M059J (cell line): ENCODE measurements around the gene BIRC5. TPM values are rescaled to one million over a fixed set of nuclear protein-coding genes. Genes with fewer than 3 reads are reported as not detected.

Experiments used
- DNase-seq: peaks from one replicate; pipeline ENCODE4 v3.0.0-alpha.2; 2012; ENCODE audit warnings: low read depth
- total RNA-seq: library from RNA; depleted of rRNA; stranded (reverse); fragments of >200 nt; shearing (Covaris generic); gene quantifications from 2 replicates; pipeline ENCODE4 v1.2.3, GENCODE V29; 2014

BIRC5 gene
- total RNA-seq, 1 experiment from 2014 or later = 148 TPM

GRCh38 chr17:78183916-78184315 is 30.1 kb upstream of the BIRC5 start:
- DNase-seq = no peak

- DNase-seq = no peak
These were observed 29.7 kb upstream of the BIRC5 start for GRCh38 chr17:78184351-78184750.

GRCh38 chr17:78184868-78185267 is 29.2 kb upstream of the BIRC5 start:
- DNase-seq = no peak

GRCh38 chr17:78185981-78186691 is 27.9 kb upstream of the BIRC5 start:
- DNase-seq = peak; percentile 50

- DNase-seq = peak; percentile 94
These were observed 27.1 kb upstream of the BIRC5 start, which contains the start of the genes AFMID and TK1 for GRCh38 chr17:78186692-78187595. TSS of gene AFMID (plus strand) at chr17:78187362. CDS start at chr17:78187371, 9 bp downstream. TSS of gene TK1 (minus strand) at chr17:78187052. CDS start at chr17:78186994, 58 bp downstream.

GRCh38 chr17:78196716-78197115 is 17.3 kb upstream of the BIRC5 start:
- DNase-seq = no peak

GRCh38 chr17:78197147-78197832 is 16.8 kb upstream of the BIRC5 start:
- DNase-seq = no peak

GRCh38 chr17:78200451-78200850 is 13.6 kb upstream of the BIRC5 start:
- DNase-seq = no peak

- DNase-seq = no peak
These were observed 11.4 kb upstream of the BIRC5 start for GRCh38 chr17:78202666-78203065.

- DNase-seq = no peak
These were observed 9.5 kb upstream of the BIRC5 start for GRCh38 chr17:78204387-78205123.

- no peak for DNase-seq
These were observed 8.8 kb upstream of the BIRC5 start for GRCh38 chr17:78205124-78205775.

GRCh38 chr17:78206298-78206697 is 7.8 kb upstream of the BIRC5 start:
- DNase-seq = no peak

GRCh38 chr17:78208486-78208885 is 5.6 kb upstream of the BIRC5 start:
- no peak for DNase-seq

- no peak for DNase-seq
These were observed 3.9 kb upstream of the BIRC5 start for GRCh38 chr17:78210111-78210510.

GRCh38 chr17:78211032-78211431 is 3.0 kb upstream of the BIRC5 start:
- no peak for DNase-seq

- no peak for DNase-seq
These were observed 631 bp downstream of the BIRC5 start for GRCh38 chr17:78214706-78215061.

- DNase-seq = no peak
These were observed 5.5 kb downstream of the BIRC5 start for GRCh38 chr17:78219396-78220150.

- no peak for DNase-seq
These were observed 9.0 kb downstream of the BIRC5 start for GRCh38 chr17:78223061-78223460.

GRCh38 chr17:78223765-78224164 is 9.7 kb downstream of the BIRC5 start:
- no peak for DNase-seq
